Coronary artery (tissue), 2 donors: Measurements from ENCODE around the gene KRTAP19-5.
"Not testable (repeated sequence)": the region's sequence is repeated elsewhere in the genome, so short reads cannot be mapped to it uniquely, and the experiment has no call there.

Experiments
- DNase-seq: peaks from one replicate; pipeline ENCODE4 v3.0.0-alpha.2; 2017; ENCODE audit warnings: low spot score
- H3K27ac ChIP-seq, 2 donors: fragments of 200-600 bp; sonication (generic); one replicate each; pipeline ENCODE4 v1.5.1; 2016 to 2019
- H3K4me3 ChIP-seq: fragments of 200-600 bp; sonication (generic); 2 replicates; pipeline ENCODE4 v1.5.1; 2016; ENCODE audit warnings: mild to moderate bottlenecking, moderate library complexity
- TF ChIP-seq, protein P1 (sequence below): fragments of 200-600 bp; sonication (generic); IDR thresholded peaks from one replicate; pipeline ENCODE4 v1.5.1; 2019; ENCODE audit warnings: antibody characterized with exemption

KRTAP19-5 gene

GRCh38 chr21:30502041-30502440, at the start of gene KRTAP19-5:
TSS of gene KRTAP19-5 (minus strand) at chr21:30502141. CDS start at chr21:30502090, 51 bp downstream.
- TF ChIP-seq, protein P1, sequence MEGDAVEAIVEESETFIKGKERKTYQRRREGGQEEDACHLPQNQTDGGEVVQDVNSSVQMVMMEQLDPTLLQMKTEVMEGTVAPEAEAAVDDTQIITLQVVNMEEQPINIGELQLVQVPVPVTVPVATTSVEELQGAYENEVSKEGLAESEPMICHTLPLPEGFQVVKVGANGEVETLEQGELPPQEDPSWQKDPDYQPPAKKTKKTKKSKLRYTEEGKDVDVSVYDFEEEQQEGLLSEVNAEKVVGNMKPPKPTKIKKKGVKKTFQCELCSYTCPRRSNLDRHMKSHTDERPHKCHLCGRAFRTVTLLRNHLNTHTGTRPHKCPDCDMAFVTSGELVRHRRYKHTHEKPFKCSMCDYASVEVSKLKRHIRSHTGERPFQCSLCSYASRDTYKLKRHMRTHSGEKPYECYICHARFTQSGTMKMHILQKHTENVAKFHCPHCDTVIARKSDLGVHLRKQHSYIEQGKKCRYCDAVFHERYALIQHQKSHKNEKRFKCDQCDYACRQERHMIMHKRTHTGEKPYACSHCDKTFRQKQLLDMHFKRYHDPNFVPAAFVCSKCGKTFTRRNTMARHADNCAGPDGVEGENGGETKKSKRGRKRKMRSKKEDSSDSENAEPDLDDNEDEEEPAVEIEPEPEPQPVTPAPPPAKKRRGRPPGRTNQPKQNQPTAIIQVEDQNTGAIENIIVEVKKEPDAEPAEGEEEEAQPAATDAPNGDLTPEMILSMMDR = no peak
- no peak within 1 kb of the TSS for H3K4me3 ChIP-seq
- H3K27ac ChIP-seq = no peak within 1 kb of the TSS
- no peak for DNase-seq

DNA sequence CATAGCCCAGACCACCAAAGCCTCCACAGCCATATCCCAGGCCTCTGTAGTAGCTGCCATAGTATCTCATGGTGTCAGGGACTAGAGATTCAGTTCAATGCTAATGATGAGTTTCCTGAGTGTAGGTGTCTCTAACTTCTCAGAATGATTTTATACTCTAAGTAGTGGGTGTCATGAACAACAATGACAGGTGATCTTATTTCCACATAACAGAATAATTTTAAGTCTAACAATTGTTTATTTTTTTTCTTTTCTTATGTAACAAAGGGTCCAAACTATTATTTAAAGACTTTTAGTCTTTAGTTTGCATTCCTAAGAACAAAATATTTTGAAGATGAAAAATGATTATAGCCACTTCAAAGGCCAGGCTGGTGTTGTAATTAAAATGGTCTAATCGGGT, 39.8 kb upstream of the KRTAP19-5 start, which contains the start of gene KRTAP19-6:
Gene KRTAP19-6 (minus strand): TSS at position 101 of the 400 bp plus-strand sequence. CDS start 31 bp downstream, at position 70.
- no peak within 1 kb of the TSS for H3K27ac ChIP-seq
- H3K4me3 ChIP-seq = no peak within 1 kb of the TSS
- TF ChIP-seq, protein P1 = no peak
- no peak for DNase-seq

GRCh38 chr21:30518876-30519275, 16.9 kb upstream of the KRTAP19-5 start:
- no peak overlapping the region for H3K27ac ChIP-seq
- TF ChIP-seq, protein P1 = no peak
- H3K4me3 ChIP-seq = no peak overlapping the region
- no peak for DNase-seq

DNA sequence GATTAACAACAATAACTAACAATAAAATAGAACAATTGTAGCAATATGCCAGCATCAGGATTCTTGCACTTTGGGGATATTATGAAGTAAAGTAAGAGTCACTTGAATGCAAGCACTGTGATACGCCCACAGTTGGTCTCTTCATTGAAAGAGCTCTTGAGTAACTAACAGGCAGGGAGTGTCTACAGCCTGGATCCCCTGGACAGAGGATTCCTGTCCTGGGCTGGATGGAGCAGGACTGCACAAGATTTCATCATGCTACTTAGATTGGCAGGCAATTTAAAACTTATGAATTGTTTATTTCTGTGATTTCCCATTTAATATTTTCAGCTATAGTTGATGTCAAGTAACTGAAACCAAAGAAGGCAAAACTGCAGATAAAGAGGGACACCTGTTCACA, 13.7 kb upstream of the KRTAP19-5 start:
- no peak for DNase-seq
- H3K4me3 ChIP-seq = no peak overlapping the region
- TF ChIP-seq, protein P1 = no peak
- no peak overlapping the region for H3K27ac ChIP-seq

- not testable (repeated sequence) for DNase-seq, H3K27ac ChIP-seq, H3K4me3 ChIP-seq
Observed at GRCh38 chr21:30505621-30506205, 3.8 kb upstream of the KRTAP19-5 start.

- no peak for DNase-seq
- Histone ChIP-seq H3K27ac (no peak within 1 kb of the TSS), H3K4me3 (no peak within 1 kb of the TSS)
- TF ChIP-seq, protein P1 = no peak
Observed at GRCh38 chr21:30497065-30497464, 4.9 kb downstream of the KRTAP19-5 start, which contains the start of gene KRTAP19-4. TSS of gene KRTAP19-4 (minus strand) at chr21:30497165. CDS start at chr21:30497110, 55 bp downstream.

DNA sequence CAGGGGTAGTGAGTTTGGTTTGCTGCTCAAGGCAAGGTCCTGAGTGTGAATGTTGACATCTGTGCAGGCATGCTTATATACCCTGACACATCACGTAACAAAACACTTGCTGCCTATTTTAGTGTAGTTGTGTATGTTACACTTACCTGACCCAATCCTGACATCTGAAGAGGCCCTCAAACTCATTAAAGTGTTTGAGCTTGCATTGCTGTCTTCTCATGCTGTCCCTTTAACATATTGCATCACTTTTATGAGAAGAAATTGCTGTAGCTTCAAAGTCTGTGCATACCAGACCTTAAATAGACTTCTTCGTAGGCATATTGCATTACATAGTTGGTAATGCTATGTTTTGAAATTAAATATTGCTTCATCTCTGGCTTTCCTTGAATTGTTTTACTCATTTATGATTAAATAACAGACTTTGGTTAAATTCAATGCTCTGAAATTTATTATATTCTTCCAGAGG, 9.9 kb downstream of the KRTAP19-5 start, which contains the start of gene KRTAP19-3:
Gene KRTAP19-3 (minus strand): TSS at position 51 of the 466 bp plus-strand sequence. CDS start 56 bp downstream, outside the sequence.
- Histone ChIP-seq H3K4me3 (no peak within 1 kb of the TSS), H3K27ac (no peak within 1 kb of the TSS)
- DNase-seq = no peak
- TF ChIP-seq, protein P1 = no peak
